Fibroblast of lung (primary cell): ENCODE measurements around the gene XPR1. TPM values are rescaled to one million over a fixed set of nuclear protein-coding genes. Genes with fewer than 3 reads are reported as not detected.
"Not testable (repeated sequence)": the region's sequence is repeated elsewhere in the genome, so short reads cannot be mapped to it uniquely, and the experiment has no call there.

ENCODE experiments used
- DNase-seq, 2 donors: peaks; one replicate each; pipeline versions ENCODE4 v3.0.0 to v3.0.0-alpha.2; 2010; ENCODE audit warnings: low read depth in 2 of 2
- H2AFZ ChIP-seq: 2 replicates; pipeline ENCODE4 v1.5.1; 2012; ENCODE audit warnings: low read length, control low read depth, inconsistent platforms
- H3K27ac ChIP-seq: 2 replicates; pipeline ENCODE4 v1.5.1; 2011; ENCODE audit warnings: low read length, control low read depth; ENCODE audit not compliant: insufficient read depth
- H3K27me3 ChIP-seq: 2 replicates; pipeline ENCODE4 v1.5.1; 2011; ENCODE audit warnings: mild to moderate bottlenecking, low read length; ENCODE audit not compliant: control insufficient read depth, insufficient read depth
- H3K36me3 ChIP-seq: 2 replicates; pipeline ENCODE4 v1.5.1; 2011; ENCODE audit warnings: low read length; ENCODE audit not compliant: control insufficient read depth, insufficient read depth
- H3K4me1 ChIP-seq: 2 replicates; pipeline ENCODE4 v1.5.1; 2011; ENCODE audit warnings: low read length; ENCODE audit not compliant: control insufficient read depth, insufficient read depth; ENCODE audit errors: extremely low read depth
- H3K4me2 ChIP-seq: 2 replicates; pipeline ENCODE4 v1.5.1; 2011; ENCODE audit warnings: low read length, control low read depth; ENCODE audit not compliant: insufficient read depth; ENCODE audit errors: extremely low read depth
- H3K4me3 ChIP-seq, 4 experiments: fragments of 200-600 bp in 1 of 4; sonication (generic) in 1 of 4; replicated peaks in 1 of 4; 2 replicates each; pipeline ENCODE4 v1.5.1; 2011 to 2016; ENCODE audit warnings: low read length in 4 of 4, low read depth in 3 of 4, mild to moderate bottlenecking in 3 of 4, control low read depth in 2 of 4, inconsistent platforms in 1 of 4, mixed read lengths in 1 of 4; ENCODE audit not compliant: insufficient read depth in 1 of 4; ENCODE audit errors: control extremely low read depth in 1 of 4
- H3K79me2 ChIP-seq: 2 replicates; pipeline ENCODE4 v1.5.1; 2012; ENCODE audit warnings: mild to moderate bottlenecking, low read length, inconsistent platforms; ENCODE audit not compliant: control insufficient read depth, insufficient read depth
- H3K9ac ChIP-seq: 2 replicates; pipeline ENCODE4 v1.5.1; 2011; ENCODE audit warnings: mild to moderate bottlenecking, low read length, control low read depth; ENCODE audit not compliant: insufficient read depth
- H3K9me3 ChIP-seq: 2 replicates; pipeline ENCODE4 v1.5.1; 2012; ENCODE audit warnings: low read depth, low read length; ENCODE audit not compliant: control insufficient read depth, insufficient read depth
- H4K20me1 ChIP-seq: 2 replicates; pipeline ENCODE4 v1.5.1; 2011; ENCODE audit warnings: low read length; ENCODE audit not compliant: control insufficient read depth, insufficient read depth; ENCODE audit errors: extremely low read depth
- EZH2 ChIP-seq: IDR thresholded peaks from 2 replicates; pipeline ENCODE4 v1.5.1; 2012; ENCODE audit warnings: low read length, control low read depth, mild to moderate bottlenecking; ENCODE audit errors: missing control alignments
- polyA plus RNA-seq, 2 donors: library from polyadenylated mRNA; depleted of rRNA in 1 of 2; stranded (reverse) in 1 of 2; unstranded in 1 of 2; fragments of >200 nt; gene quantifications; 2 replicates each; pipeline ENCODE4 v1.2.1, GENCODE V29; 2011 to 2012; ENCODE audit warnings: missing spikeins in 1 of 2
- total RNA-seq: library from RNA; depleted of rRNA; stranded (reverse); fragments of >200 nt; gene quantifications from 2 replicates; pipeline ENCODE4 v1.2.1, GENCODE V29; 2014
- TF ChIP-seq, protein P1 (sequence below), 2 donors: IDR thresholded peaks in 1 of 2; conservative IDR thresholded peaks in 1 of 2; 1 replicate in 1 of 2; 2 replicates in 1 of 2; pipeline ENCODE4 v1.5.1; 2011 to 2012; ENCODE audit warnings: low read length in 2 of 2, control low read depth in 1 of 2, inconsistent platforms in 1 of 2, low read depth in 1 of 2, mild to moderate bottlenecking in 1 of 2

Gene XPR1
- total and polyA plus RNA-seq, 2 donors (not counting 1 experiment from before 2014, with no cell fraction given): 18.4 to 31.5 TPM

DNA sequence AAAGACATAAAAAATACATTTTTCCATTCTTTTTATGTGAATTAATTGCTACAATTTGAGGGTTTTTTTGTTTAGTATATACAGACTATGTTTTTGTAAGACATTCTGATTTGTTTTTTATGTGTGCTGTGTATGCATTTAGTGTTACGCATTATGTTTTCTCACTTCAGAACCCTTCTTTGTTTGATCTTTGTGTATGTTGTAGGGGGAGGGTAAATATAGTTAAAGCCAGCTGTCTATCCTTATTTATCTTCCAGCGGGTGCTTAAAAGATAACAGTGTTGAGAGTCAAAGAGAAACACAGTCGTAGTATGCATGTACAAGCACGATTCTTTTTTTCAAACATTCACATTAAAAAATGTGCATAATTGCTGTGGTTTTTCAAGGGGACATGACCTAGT lies 183.4 kb downstream of the XPR1 start:
- no peaks in the 10 kb centered on the region for H3K9me3 ChIP-seq
- H3K27ac ChIP-seq: no peak overlapping the region
- H3K79me2 ChIP-seq: no peaks in the 10 kb centered on the region
- DNase-seq: no peak
- H3K4me3 ChIP-seq: no peak overlapping the region
- no peak overlapping the region for H3K4me2 ChIP-seq
- no peak overlapping the region for H2AFZ ChIP-seq
- H3K9ac ChIP-seq: no peak overlapping the region
- TF ChIP-seq, protein P1, sequence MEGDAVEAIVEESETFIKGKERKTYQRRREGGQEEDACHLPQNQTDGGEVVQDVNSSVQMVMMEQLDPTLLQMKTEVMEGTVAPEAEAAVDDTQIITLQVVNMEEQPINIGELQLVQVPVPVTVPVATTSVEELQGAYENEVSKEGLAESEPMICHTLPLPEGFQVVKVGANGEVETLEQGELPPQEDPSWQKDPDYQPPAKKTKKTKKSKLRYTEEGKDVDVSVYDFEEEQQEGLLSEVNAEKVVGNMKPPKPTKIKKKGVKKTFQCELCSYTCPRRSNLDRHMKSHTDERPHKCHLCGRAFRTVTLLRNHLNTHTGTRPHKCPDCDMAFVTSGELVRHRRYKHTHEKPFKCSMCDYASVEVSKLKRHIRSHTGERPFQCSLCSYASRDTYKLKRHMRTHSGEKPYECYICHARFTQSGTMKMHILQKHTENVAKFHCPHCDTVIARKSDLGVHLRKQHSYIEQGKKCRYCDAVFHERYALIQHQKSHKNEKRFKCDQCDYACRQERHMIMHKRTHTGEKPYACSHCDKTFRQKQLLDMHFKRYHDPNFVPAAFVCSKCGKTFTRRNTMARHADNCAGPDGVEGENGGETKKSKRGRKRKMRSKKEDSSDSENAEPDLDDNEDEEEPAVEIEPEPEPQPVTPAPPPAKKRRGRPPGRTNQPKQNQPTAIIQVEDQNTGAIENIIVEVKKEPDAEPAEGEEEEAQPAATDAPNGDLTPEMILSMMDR (conservative IDR thresholded peaks at IDR 0.05 in 1 of 2, IDR thresholded peaks at IDR 0.05 in 1 of 2; ENCODE audit: low read depth in 1 of 2, low read length in 2 of 2): no peak
- no peak for TF ChIP-seq EZH2
- H4K20me1 ChIP-seq: no peaks in the 10 kb centered on the region
- H3K36me3 ChIP-seq: no peaks in the 10 kb centered on the region
- no peaks in the 10 kb centered on the region for H3K27me3 ChIP-seq
- no peaks in the 10 kb centered on the region for H3K4me1 ChIP-seq

DNA sequence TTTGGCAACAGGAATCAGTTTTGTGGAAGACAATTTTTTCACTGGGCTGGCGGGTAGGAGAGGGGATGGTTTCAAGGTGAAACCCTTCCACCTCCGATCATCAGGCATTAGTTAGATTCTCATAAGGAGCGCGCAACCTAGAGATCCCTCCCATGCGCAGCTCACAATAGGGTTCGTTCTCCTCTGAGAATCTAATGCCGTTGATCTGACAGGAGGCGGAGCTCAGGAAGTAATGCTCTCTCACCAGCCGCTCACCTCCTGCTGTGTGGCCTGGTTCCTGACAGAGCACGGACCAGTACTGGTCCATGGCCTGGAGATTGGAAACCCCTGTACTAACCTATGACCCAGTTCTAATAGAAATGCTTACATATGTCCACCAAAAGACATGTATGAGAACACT lies 184.3 kb downstream of the XPR1 start:
- no peak for TF ChIP-seq EZH2
- TF ChIP-seq, protein P1 (conservative IDR thresholded peaks at IDR 0.05 in 1 of 2, IDR thresholded peaks at IDR 0.05 in 1 of 2; ENCODE audit: low read depth in 1 of 2, low read length in 2 of 2): no peak
- H3K27ac ChIP-seq: no peak overlapping the region
- no peak for DNase-seq
- no peaks in the 10 kb centered on the region for H3K79me2 ChIP-seq
- no peaks in the 10 kb centered on the region for H3K9me3 ChIP-seq
- no peak overlapping the region for H2AFZ ChIP-seq
- no peaks in the 10 kb centered on the region for H4K20me1 ChIP-seq
- H3K4me3 ChIP-seq: no peak overlapping the region
- no peak overlapping the region for H3K9ac ChIP-seq
- no peak overlapping the region for H3K4me2 ChIP-seq
- no peaks in the 10 kb centered on the region for H3K36me3 ChIP-seq
- H3K27me3 ChIP-seq: no peaks in the 10 kb centered on the region
- H3K4me1 ChIP-seq: no peaks in the 10 kb centered on the region

DNA sequence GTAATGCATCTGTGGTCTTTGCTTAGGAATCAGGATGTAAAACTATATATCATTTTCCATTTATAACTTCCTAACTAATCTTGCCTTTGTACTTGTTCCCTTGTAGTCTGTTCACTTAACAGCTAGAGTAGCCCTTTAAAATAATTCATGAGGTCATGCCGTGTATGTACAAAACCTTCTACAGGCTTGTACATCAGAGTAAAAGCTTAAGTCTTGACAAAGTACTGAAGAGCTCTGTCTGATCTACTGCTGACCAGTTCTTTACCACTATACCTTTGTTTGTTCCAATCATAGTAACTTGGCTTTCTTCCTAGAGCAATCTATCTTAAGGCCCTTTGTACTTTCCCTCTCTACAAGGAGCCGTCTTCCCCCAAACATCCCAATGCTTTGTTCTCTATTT lies 190.1 kb downstream of the XPR1 start:
- DNase-seq: no peak
- Histone ChIP-seq H4K20me1 (no peaks in the 10 kb centered on the region), H3K36me3 (no peaks in the 10 kb centered on the region), H3K9me3 (no peaks in the 10 kb centered on the region), H2AFZ (no peak overlapping the region), H3K79me2 (no peaks in the 10 kb centered on the region), H3K9ac (no peak overlapping the region), H3K27ac (no peak overlapping the region), H3K27me3 (no peaks in the 10 kb centered on the region), H3K4me1 (no peaks in the 10 kb centered on the region), H3K4me3 (no peak overlapping the region), H3K4me2 (no peak overlapping the region)
- TF ChIP-seq EZH2: no peak
- TF ChIP-seq, protein P1 (conservative IDR thresholded peaks at IDR 0.05 in 1 of 2, IDR thresholded peaks at IDR 0.05 in 1 of 2; ENCODE audit: low read depth in 1 of 2, low read length in 2 of 2): no peak

DNA sequence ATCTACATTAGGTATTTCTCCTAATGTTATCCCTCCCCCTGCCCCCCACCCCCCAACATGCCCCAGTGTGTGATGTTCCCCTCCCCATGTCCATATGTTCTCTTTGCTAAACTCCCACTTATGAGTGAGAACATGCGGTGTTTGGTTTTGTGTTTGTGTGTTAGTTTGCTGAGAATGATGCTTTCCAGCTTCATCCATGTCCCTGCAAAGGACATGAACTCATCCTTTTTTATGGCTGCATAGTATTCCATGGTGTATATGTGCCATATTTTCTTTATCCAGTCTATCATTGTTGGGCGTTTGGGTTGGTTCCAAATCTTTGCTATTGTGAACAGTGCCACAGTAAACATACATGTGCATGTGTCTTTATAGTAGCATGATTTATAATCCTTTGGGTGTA lies 199.7 kb downstream of the XPR1 start:
- not testable (repeated sequence) for H3K36me3 ChIP-seq, H3K4me2 ChIP-seq, H3K4me3 ChIP-seq, H4K20me1 ChIP-seq, H3K27me3 ChIP-seq, H3K9me3 ChIP-seq, H3K4me1 ChIP-seq, H3K27ac ChIP-seq, DNase-seq, H2AFZ ChIP-seq, H3K79me2 ChIP-seq, H3K9ac ChIP-seq

DNA sequence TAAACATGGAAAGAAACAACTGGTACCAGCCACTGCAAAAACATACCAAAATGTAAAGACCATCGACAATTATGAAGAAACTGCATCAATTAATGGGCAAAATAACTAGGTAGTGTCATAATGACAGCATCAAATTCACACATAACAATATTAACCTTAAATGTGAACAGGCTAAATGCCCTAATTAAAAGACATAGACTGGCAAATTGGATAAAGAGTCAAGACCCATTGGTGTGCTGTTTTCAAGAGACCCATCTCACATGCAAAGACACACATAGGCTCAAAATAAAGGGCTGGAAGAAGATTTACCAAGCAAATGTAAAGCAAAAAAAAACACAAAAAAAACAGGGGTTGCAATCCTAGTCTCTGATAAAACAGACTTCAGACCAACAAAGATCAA lies 201.4 kb downstream of the XPR1 start:
- H4K20me1 ChIP-seq, H3K79me2 ChIP-seq, H3K4me1 ChIP-seq, H2AFZ ChIP-seq, H3K27me3 ChIP-seq, H3K4me3 ChIP-seq, H3K36me3 ChIP-seq, H3K9me3 ChIP-seq, H3K4me2 ChIP-seq, H3K9ac ChIP-seq, DNase-seq, H3K27ac ChIP-seq: not testable (repeated sequence)
